ENCODE data around the gene PRKACG. TPM values are rescaled to one million over a fixed set of nuclear protein-coding genes. Genes with fewer than 3 reads are reported as not detected.

PRKACG gene
- total RNA-seq, 1 donor from 2014 or later = not detected

DNA sequence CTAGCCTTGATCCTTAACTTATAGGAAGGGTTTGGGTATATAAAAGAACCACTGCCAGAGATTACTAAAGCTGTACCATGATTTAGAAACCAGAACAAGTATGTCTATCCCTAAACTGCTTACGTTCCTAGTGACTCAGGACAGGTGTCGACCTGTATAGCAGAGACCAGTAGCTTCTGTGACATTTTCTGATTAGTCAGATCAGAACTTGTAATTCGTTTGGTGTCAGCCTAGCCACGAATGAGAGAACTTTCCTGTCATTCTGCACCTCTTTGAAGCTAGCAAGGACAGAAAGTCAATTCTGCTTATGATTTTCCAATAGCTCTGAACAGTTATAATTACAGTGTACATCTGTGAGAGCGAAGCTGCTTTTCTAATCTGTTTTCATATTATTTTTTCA is 39.5 kb downstream of the PRKACG start:
- TF ChIP-seq, protein P1, sequence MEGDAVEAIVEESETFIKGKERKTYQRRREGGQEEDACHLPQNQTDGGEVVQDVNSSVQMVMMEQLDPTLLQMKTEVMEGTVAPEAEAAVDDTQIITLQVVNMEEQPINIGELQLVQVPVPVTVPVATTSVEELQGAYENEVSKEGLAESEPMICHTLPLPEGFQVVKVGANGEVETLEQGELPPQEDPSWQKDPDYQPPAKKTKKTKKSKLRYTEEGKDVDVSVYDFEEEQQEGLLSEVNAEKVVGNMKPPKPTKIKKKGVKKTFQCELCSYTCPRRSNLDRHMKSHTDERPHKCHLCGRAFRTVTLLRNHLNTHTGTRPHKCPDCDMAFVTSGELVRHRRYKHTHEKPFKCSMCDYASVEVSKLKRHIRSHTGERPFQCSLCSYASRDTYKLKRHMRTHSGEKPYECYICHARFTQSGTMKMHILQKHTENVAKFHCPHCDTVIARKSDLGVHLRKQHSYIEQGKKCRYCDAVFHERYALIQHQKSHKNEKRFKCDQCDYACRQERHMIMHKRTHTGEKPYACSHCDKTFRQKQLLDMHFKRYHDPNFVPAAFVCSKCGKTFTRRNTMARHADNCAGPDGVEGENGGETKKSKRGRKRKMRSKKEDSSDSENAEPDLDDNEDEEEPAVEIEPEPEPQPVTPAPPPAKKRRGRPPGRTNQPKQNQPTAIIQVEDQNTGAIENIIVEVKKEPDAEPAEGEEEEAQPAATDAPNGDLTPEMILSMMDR (IDR thresholded peaks at IDR 0.05; ENCODE audit: insufficient read depth, low read length, severe bottlenecking) = no peak
- no peak for FAIRE-seq
- no peaks in the 10 kb centered on the region for H3K36me3 ChIP-seq (ENCODE audit: control insufficient read depth, insufficient read depth, low read length)
- no peaks in the 10 kb centered on the region for H3K27me3 ChIP-seq (ENCODE audit: control insufficient read depth, insufficient read depth, low read length)
- H3K4me3 ChIP-seq (ENCODE audit: low read depth, low read length) = no peak overlapping the region
- no peak for DNase-seq (ENCODE audit: low read depth)

DNA sequence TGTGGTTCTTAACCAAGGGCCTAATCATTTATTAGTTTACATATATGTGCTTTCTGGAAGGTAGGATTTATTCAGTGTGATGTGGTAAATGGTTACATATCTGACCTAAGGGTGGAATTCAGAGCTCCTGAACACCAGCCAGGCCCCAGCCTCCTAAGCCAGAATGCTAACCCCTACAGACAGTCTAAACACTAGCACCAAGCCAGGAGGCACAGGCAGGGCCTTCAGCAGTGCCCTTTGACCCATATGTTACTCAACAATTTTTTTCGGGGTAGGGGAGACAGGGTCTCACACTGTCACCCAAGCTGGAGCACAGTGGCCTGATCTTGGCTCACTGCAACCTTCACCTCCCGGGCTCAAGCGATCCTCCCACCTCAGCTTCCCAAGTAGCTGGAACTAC is 40.3 kb downstream of the PRKACG start:
- TF ChIP-seq, protein P1 (IDR thresholded peaks at IDR 0.05; ENCODE audit: insufficient read depth, low read length, severe bottlenecking) = no peak
- no peak for FAIRE-seq
- H3K27me3 ChIP-seq (ENCODE audit: control insufficient read depth, insufficient read depth, low read length) = no peaks in the 10 kb centered on the region
- no peak for DNase-seq (ENCODE audit: low read depth)
- no peak overlapping the region for H3K4me3 ChIP-seq (ENCODE audit: low read depth, low read length)
- H3K36me3 ChIP-seq (ENCODE audit: control insufficient read depth, insufficient read depth, low read length) = no peaks in the 10 kb centered on the region

DNA sequence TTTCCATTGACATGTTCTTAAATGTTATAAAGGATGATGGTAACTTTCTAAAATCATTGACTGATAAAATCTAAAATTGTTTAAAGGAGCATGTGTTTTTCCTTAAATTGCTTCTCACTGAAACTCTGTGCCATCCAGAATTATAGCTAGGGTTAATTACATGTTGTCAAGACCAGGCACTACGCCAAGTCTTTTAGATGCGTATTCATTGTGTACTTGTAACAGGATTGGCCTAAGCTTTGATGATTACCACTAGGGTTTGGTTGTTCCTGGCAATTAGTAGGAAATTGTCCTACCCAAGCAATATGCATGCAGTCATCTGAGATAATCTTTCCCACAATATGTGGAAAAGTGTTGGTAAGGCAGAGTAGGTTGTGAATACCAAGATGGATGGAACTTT is 43.8 kb downstream of the PRKACG start:
- FAIRE-seq = no peak
- no peaks in the 10 kb centered on the region for H3K36me3 ChIP-seq (ENCODE audit: control insufficient read depth, insufficient read depth, low read length)
- TF ChIP-seq, protein P1 (IDR thresholded peaks at IDR 0.05; ENCODE audit: insufficient read depth, low read length, severe bottlenecking) = no peak

DNA sequence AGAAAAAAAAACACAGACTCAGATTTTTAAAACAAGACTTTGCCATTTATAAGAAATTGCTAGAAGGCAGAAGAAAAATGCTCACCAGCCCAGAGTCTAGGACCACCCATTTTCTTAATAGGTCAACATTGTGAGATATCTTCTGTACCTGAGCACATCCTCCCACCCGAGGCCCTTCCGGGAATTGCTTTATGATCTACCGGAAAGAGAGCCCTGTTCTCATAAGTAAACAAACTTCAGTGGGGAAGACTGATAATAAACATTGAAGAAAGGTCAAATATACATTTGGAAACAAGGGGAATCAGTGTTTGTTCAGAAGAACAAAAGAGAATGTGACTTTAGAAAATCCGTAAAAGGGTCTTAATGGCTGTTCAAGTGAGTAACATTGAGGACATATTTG is 44.4 kb downstream of the PRKACG start:
- TF ChIP-seq, protein P1 (IDR thresholded peaks at IDR 0.05; ENCODE audit: insufficient read depth, low read length, severe bottlenecking) = no peak
- no peak overlapping the region for H3K4me3 ChIP-seq (ENCODE audit: low read depth, low read length)
- H3K27me3 ChIP-seq (ENCODE audit: control insufficient read depth, insufficient read depth, low read length) = no peaks in the 10 kb centered on the region
- FAIRE-seq (no peak), DNase-seq (ENCODE audit: low read depth) (no peak)
- H3K36me3 ChIP-seq (ENCODE audit: control insufficient read depth, insufficient read depth, low read length) = no peaks in the 10 kb centered on the region

More for the DNA sequence above, 43.8 kb downstream of the PRKACG start:
- H3K27me3 ChIP-seq (ENCODE audit: control insufficient read depth, insufficient read depth, low read length) = no peaks in the 10 kb centered on the region
- no peak overlapping the region for H3K4me3 ChIP-seq (ENCODE audit: low read depth, low read length)
- no peak for DNase-seq (ENCODE audit: low read depth)

DNA sequence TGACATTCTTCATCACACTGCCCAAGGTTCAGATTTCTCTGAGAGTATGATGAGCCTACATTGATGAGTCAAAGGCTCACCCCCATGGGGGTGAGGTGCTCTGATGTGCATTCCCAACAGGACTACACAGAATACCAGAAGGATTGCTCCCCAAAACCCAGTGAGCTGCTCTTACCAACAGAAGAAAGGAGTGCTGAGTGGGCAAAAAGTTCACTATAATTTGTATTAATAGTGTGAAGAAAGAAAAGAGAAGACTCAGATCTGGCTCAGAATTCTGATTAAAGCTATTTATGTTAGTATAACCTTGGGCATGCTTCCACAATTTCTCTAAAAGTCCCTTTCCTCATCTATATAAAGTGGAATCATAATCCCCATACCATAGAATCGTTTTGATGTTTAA is 46.1 kb downstream of the PRKACG start:
- TF ChIP-seq, protein P1 (IDR thresholded peaks at IDR 0.05; ENCODE audit: insufficient read depth, low read length, severe bottlenecking) = no peak

DNA sequence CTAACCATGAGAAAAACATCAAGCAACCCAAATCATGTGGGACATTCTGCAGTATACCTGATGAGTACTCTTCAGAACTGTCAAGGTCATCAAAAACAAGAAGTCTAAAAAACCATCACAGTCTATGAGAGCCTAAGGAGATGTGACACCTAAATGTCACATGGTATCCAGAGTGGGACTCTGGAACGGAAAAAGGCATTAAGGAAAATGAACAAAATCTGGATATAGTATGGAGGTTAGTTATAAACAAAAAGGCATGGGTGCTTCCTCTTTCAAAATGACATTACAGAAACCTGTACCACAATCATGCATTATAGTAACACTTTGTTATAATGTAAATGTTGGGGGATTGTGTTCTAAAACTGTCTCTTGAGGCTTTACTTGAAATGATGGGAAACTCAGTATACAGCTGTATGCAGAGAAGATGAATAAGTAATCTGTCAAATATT is 47.4 kb downstream of the PRKACG start:
- no peak for FAIRE-seq

More for the DNA sequence above, 46.1 kb downstream of the PRKACG start:
- no peaks in the 10 kb centered on the region for H3K27me3 ChIP-seq (ENCODE audit: control insufficient read depth, insufficient read depth, low read length)
- no peak overlapping the region for H3K4me3 ChIP-seq (ENCODE audit: low read depth, low read length)
- FAIRE-seq (no peak), DNase-seq (ENCODE audit: low read depth) (no peak)
- H3K36me3 ChIP-seq (ENCODE audit: control insufficient read depth, insufficient read depth, low read length) = no peaks in the 10 kb centered on the region

More for the DNA sequence above, 47.4 kb downstream of the PRKACG start:
- H3K36me3 ChIP-seq (ENCODE audit: control insufficient read depth, insufficient read depth, low read length) = no peaks in the 10 kb centered on the region
- H3K27me3 ChIP-seq (ENCODE audit: control insufficient read depth, insufficient read depth, low read length) = no peaks in the 10 kb centered on the region
- no peak overlapping the region for H3K4me3 ChIP-seq (ENCODE audit: low read depth, low read length)
- DNase-seq (ENCODE audit: low read depth) = no peak
- TF ChIP-seq, protein P1 (IDR thresholded peaks at IDR 0.05; ENCODE audit: insufficient read depth, low read length, severe bottlenecking) = no peak

Measured in bronchial epithelial cell (primary cell).